Upper lobe of left lung (tissue), 4 donors: Measurements from ENCODE around the gene C14orf93.

Experiments used
- EP300 ChIP-seq, 4 donors: sonication (generic); formaldehyde crosslinking; IDR thresholded peaks; one replicate each; pipeline ENCODE4 v1.5.1; 2017; ENCODE audit warnings: antibody characterized with exemption in 4 of 4, control low read depth in 2 of 4
- POLR2A ChIP-seq, 4 donors: fragments of 450-650 bp; IDR thresholded peaks; one replicate each; pipeline ENCODE4 v1.5.1; 2016 to 2017; ENCODE audit warnings: antibody characterized with exemption in 4 of 4, mild to moderate bottlenecking in 2 of 4
- POLR2AphosphoS5 ChIP-seq, 2 donors: sonication (generic); formaldehyde crosslinking; IDR thresholded peaks; one replicate each; pipeline ENCODE4 v1.5.1; 2017; ENCODE audit warnings: antibody characterized with exemption in 2 of 2
- TF ChIP-seq, protein P1 (sequence below), 6 experiments: fragments of 450-650 bp in 4 of 6; fragments of 200-600 bp in 2 of 6; sonication (generic) in 2 of 6; IDR thresholded peaks; one replicate each; pipeline ENCODE4 v1.5.1; 2016 to 2019; ENCODE audit warnings: antibody characterized with exemption in 6 of 6

DNA sequence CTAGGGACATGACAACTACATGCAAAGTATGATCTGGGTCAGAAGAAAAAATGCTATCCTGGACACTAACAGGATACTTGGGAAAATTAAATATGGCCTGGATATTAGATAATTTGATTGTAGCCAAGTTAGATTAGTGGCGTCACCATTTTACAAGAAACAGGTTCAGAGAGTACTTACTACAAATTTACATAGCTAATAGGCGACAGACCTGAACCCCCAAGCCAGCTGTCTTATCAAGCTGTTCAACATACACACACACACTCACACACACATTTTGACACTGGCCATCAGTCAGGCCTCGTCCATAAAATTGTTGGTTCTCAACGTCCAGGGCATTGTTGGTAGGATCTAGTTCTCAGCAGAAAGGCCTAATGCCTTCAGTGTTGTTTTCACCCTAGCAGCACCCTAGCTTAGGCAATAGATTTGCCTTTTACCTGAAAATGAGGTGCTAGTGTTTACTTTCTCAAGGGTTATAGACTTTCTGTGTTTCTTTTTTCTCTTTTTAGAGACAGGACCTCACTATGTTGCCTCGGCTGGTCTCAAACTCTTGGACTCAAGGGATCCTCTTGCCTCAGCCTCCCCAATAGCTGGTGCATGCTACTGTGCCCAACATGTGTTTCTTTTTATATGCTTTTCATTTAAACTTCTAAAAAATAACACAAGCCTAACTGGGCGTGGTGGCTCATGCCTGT, 3.3 kb upstream of the C14orf93 start:
- TF ChIP-seq, protein P1, sequence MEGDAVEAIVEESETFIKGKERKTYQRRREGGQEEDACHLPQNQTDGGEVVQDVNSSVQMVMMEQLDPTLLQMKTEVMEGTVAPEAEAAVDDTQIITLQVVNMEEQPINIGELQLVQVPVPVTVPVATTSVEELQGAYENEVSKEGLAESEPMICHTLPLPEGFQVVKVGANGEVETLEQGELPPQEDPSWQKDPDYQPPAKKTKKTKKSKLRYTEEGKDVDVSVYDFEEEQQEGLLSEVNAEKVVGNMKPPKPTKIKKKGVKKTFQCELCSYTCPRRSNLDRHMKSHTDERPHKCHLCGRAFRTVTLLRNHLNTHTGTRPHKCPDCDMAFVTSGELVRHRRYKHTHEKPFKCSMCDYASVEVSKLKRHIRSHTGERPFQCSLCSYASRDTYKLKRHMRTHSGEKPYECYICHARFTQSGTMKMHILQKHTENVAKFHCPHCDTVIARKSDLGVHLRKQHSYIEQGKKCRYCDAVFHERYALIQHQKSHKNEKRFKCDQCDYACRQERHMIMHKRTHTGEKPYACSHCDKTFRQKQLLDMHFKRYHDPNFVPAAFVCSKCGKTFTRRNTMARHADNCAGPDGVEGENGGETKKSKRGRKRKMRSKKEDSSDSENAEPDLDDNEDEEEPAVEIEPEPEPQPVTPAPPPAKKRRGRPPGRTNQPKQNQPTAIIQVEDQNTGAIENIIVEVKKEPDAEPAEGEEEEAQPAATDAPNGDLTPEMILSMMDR (IDR thresholded peaks at IDR 0.05), result no peak
- TF ChIP-seq POLR2A (IDR thresholded peaks at IDR 0.05), result no peak
- TF ChIP-seq POLR2AphosphoS5 (IDR thresholded peaks at IDR 0.05), result no peak
- no peak for TF ChIP-seq EP300 (IDR thresholded peaks at IDR 0.05)
